HG03432 (cell line): Measurements from ENCODE around the gene VPS37C.
"Not testable (repeated sequence)": the region's sequence is repeated elsewhere in the genome, so short reads cannot be mapped to it uniquely, and the experiment has no call there.

Source experiments
- ATAC-seq: cut with Tn5 transposase; IDR thresholded peaks from one replicate; pipeline ENCODE4 v1.9.1; 2021; ENCODE audit warnings: mild to moderate bottlenecking, moderate library complexity; ENCODE audit not compliant: unreplicated experiment

Gene VPS37C

DNA sequence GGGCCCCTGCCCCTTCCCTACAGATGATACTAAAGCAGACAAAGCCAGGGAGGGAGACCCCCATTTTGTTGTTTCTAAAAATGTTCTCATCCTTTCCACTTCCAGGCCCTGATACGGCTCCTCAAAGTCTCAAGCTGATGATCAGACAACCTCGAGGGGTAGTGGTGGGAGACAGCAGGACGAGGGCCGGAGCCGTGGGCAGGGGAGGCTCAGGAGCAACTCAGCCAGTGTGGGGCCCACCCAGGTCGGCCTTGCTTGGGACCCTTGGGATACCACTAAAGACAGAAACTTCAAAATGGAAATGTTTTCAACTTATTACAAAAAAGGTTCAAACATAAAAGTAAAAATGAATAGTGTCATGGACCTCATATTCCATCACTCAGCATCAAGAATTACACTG lies 15.2 kb upstream of the VPS37C start:
- ATAC-seq = no peak

- no peak for ATAC-seq
Measured at GRCh38 chr11:61174949-61175348, 13.7 kb upstream of the VPS37C start.

DNA sequence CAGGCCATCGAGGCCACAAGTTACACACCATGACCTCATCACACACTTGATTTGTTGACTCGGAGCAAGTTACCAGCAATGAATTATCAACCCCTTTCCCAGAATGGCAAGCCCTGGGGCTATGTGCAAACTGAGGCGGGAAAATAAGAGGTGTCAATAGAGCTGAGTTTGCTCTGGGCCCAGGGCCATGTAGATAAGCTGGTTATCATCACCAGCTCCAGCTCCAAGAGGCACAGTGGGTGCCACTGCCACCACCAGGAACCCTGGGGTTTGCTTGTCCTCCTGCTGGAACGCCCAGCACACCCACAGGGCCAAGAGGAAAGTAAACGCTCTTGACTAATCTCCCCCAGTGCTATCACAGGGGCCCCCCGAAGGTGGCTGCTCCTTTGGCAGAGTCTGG lies 13.0 kb upstream of the VPS37C start:
- ATAC-seq = no peak

- no peak for ATAC-seq
Measured at GRCh38 chr11:61173456-61173855, 12.2 kb upstream of the VPS37C start.

GRCh38 chr11:61172888-61173287 lies 11.7 kb upstream of the VPS37C start:
- ATAC-seq = no peak

GRCh38 chr11:61172356-61172755 lies 11.1 kb upstream of the VPS37C start:
- ATAC-seq = no peak

DNA sequence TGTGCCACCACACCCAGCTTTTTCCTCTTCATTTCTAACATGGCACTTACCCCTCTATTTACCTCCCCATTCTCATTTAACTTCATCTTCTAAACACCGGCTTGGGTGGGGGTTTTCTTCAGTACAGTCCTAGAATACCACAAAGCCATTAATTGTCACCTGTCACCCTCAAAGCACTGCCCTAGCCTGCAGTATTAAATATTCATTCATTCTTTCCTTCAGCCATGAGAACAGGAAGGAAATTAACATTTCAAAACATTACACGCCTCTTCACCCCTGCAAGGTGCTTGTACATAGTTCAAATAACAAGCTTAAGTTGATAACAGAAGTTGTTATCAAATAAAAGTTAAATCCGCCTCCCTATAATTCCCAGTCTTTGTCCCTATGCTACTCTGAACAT lies 10.7 kb upstream of the VPS37C start:
- ATAC-seq = no peak

DNA sequence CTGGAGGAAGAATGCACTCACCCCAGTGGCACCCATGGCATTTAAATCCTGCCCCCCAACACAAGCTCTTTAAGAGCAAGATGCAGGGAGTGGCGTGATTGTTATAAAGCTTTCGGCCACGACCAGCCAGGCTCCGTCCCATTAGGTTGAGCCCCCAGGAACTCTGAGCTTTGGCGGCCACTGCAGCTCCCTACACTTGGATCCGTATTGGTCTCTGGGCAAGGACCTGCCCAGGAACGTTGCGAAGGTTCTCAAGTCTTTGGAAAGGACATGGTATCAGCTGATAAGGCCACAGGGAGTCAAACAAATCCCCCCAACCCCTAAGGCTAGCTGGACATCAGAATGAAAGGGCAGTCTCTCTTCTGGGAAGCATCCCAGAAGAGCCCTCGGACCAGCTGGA lies 9.3 kb upstream of the VPS37C start:
- ATAC-seq = no peak

DNA sequence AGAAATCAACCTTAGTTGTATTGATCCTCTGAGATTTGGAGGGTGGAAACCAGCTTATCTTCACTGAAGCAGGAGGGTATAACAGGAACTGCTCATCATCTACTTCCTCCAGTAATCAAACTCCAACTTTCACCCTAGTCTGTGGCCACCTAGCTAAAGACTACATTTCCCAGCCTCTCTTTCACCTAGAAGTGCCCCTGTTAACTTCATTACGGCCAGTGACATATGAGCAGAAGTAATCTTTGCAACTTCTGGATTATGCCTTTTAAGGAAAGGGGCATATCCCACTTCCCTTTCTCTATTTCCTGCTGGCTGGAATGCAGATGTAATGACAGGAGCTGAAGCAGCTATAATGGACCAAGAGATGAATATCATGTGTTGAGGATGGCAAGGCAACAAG lies 7.6 kb upstream of the VPS37C start:
- no peak for ATAC-seq

DNA sequence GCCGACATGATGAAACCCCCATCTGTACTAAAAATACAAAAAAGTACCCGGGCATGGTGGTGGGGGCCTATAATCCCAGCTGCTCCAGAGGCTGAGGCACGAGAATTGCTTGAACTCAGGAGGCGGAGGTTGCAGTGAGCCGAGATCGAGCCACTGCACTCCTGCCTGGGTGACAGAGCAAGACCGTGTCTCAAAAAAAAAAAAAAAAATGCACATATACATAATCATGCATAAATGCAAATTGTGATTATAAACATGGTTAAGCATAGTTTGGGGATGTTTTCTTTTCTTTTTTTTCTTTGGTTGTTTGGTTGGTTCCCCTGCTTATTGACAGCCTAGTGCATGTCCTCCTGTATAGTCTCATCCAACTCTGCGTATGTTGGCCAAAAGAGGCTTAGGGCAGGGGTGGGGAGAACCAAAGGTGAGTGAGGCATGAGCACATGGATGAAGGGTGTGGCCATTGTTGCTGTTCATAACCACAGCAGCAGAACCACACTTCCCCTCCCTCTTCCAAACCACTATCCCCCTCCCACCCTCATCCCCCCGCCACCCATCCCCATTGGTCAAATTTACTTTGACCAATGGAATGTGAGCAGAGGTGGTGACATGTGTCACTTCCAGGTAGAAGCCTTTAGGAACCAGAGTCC lies 6.9 kb upstream of the VPS37C start:
- ATAC-seq = no peak

- ATAC-seq = not testable (repeated sequence)
Measured at GRCh38 chr11:61166331-61166730, 5.1 kb upstream of the VPS37C start.

DNA sequence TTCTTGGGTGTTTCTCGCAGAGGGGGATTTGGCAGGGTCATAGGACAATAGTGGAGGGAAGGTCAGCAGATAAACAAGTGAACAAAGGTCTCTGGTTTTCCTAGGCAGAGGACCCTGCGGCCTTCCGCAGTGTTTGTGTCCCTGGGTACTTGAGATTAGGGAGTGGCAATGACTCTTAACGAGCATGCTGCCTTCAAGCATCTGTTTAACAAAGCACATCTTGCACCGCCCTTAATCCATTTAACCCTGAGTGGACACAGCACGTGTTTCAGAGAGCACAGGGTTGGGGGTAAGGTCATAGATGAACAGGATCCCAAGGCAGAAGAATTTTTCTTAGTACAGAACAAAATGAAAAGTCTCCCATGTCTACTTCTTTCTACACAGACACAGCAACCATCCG lies 4.6 kb upstream of the VPS37C start:
- not testable (repeated sequence) for ATAC-seq

GRCh38 chr11:61164606-61165424 lies 3.6 kb upstream of the VPS37C start:
- no peak for ATAC-seq

DNA sequence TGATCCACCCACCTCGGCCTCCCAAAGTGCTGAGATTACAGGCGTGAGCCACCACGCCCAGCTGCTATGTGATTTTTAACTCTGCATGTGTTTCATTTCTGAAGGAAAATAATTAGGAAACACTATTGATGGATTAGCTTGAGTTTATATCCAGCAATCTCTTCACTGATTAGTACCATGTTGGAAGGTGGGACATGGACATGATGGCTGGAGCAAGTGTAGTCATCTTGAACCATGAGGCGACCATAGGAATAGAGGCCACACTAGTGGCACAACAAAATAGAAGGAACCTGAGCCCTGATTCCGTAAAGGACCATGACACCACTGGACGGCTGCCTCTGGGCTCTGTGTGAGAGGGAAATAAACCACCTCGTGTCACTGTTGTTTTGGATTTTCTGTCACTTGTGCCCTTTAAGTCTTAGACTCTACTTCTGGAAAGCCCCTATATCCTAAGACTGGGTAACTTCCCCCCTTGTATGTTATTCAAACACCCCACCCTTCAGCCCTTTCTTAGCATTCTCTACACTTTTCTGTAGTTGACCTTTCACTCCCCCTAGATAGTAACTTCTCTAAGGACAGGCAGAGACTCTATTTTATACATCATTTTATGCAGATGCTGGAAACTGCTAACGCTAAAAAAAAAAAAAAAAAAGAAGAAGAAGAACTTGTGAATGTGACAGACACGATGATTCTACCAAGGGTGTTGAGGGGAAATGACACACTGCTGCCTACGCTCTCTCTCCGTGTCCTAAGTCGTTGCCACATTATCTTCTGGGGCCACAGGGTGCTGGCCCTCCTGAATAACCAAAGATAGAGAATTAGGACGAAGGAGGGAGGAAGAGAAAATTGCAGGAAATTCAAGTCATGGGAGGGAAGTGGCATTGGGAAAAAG lies 2.7 kb upstream of the VPS37C start:
- no peak for ATAC-seq

DNA sequence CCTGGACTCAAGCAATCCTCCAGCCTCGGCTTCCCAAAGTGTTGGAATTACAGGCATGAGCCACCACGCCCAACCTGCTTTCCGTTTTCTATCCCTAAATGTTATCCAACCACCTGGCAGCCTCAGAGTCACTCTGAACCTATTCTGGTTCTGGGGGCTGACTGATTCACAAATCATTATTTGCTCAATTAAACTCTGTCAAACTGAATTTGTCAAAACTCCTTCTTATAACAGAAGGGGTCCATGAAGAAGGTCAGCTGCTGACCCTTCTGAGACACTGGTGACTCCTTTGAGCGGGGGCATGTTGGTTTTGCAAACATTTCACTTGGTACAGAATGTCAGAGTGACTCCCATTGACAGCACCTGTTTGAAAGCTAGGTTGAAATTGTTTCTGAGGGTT lies 1.8 kb upstream of the VPS37C start:
- no peak for ATAC-seq

DNA sequence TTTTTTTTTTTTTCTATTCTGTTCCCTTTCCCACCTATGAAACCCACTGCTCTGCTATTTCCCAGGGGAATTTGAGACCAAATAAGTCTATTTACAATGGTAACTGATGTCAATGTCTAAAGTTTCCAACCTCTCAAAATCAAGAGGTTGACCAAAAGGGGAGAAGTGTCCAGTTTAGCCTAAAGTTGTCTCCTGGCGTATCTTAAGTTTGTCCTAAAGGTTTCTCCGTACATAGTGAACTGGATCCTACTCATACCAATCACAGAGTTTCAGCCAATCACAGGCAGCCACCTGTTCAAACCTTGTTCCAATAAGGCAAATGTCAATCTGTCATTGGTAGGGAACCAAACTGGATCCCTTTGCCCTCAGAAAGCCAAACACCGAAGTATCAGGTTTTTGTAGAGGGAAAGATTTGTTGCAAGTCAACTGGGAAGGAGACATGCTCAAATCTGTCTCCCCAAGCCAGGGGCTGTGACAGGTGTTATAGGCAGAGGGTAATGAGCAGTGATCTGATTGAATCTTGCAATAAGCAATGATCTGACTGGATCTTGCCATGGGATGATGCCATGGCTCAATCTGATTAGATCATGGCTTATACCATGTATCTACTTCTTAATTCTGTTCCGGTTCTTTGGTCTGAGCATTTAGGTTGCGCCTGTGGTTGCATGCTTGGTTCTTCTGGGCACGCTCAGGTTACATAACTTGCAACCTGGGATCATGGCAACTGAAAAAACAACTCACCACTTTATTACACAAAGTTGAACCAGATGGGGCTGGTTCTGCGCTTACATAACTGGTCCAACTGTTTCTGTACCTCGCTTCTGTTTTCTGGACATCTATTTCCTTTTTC lies 1.1 kb upstream of the VPS37C start:
- ATAC-seq = no peak

DNA sequence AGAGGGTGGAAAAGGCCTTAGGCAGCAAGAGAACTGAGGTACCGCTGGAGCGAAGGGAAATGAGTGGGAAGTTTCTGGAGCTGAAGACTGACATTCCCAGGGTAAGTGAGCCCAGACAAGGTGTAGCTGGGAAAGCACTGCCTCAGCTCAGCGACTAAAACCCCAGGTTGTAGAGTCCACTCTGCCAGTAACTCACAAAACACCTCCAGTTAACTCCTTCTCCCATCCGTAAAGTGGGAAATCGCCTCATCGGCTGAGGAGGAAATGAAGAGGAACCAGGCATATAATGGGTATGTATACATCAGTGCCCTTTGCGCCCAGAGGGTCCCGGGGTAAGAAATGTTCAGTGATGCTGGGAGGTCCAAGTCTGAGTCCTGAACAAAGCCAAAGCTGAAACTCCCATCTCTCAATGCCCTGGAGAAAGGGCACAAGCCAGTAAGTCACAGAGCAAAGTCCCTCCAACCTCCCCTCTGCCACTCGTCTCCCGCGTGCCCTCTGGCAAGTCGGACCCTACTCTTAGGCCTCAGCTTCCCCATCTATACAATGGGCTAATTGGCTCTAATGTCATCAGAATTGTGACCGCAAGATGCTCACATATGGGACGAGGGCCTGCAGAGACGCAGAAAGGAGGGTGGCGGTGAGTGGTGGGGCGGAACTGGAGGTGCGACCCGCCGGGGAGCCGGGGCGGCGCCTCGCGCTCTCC lies 588 bp downstream of the VPS37C start:
- no peak for ATAC-seq

- no peak for ATAC-seq
Measured at GRCh38 chr11:61158691-61159381, 2.4 kb downstream of the VPS37C start.

DNA sequence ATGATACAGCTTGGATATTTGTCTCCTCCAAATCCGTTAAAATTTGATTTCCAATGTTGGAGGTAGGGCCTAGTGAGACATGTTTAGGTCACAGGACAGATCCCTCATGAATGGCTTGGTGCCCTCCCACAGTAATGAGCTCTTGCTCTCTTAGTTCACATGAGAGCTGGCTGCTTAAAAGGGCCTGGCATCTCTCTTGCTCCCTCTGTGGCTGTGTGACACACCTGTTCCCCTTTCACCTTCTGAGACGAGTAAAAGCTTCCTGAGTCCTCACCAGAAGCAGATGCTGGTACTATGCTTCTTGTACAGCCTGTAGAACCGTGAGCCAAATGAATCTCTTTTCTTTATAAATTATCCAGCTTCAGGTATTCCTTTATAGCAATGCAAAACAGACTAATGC lies 3.5 kb downstream of the VPS37C start:
- ATAC-seq = no peak
